K562 (cell line): ENCODE results near the gene KIAA0513. TPM values are rescaled to one million over a fixed set of nuclear protein-coding genes. Genes with fewer than 3 reads are reported as not detected.

ENCODE experiments used
- ATAC-seq: fragments of 200-7000 bp; cut with Tn5 transposase; 3 replicates; pipeline ENCODE4 v1.9.1; 2020; ENCODE audit warnings: moderate library complexity
- Bru-seq: library from RNA; stranded (reverse); fragments of 400-500 nt; gene quantifications from one replicate; lab custom pipeline; 2021; lab: Mats Ljungman, UMichigan
- BruChase-seq, 2 experiments: library from RNA; stranded (reverse); fragments of 400-500 nt; gene quantifications; one replicate each; lab custom pipeline; 2021; lab: Mats Ljungman, UMichigan
- BruUV-seq: library from RNA; stranded (reverse); fragments of 400-500 nt; replicated peaks from 2 replicates; lab custom pipeline; 2021; lab: Mats Ljungman, UMichigan
- CTCF ChIA-PET: fragments of 300-600 bp; formaldehyde crosslinking; extraction: SDS; loops from one replicate; lab custom pipeline; 2021; ENCODE audit warnings: low intra/inter-chr PET ratio; lab: Yijun Ruan, JAX
- POLR2A ChIA-PET: fragments of 300-600, 350-650 bp; sonication (Branson Sonifier 250); formaldehyde crosslinking; extraction: SDS; loops from one replicate; lab custom pipeline; 2021; ENCODE audit warnings: antibody characterized with exemption, inconsistent platforms; lab: Yijun Ruan, JAX
- DNase-seq, 4 experiments: peaks; one replicate each; pipeline versions ENCODE4 v3.0.0 to v3.0.0-alpha.2; 2011 to 2018; ENCODE audit warnings: low spot score in 3 of 4, mixed read lengths in 3 of 4; ENCODE audit errors: extremely low read depth in 1 of 4
- FAIRE-seq: peaks from 2 replicates; lab custom pipeline; 2011; peaks lifted over from hg19 to GRCh38; lab: Jason Lieb, UNC
- H2AFZ ChIP-seq: 2 replicates; pipeline ENCODE4 v1.6.0; 2011; ENCODE audit warnings: low read depth, low read length, control low read depth, inconsistent platforms
- H3K27ac ChIP-seq: fragments of 200-600 bp; 3 replicates; pipeline ENCODE4 v1.8.0; 2011; ENCODE audit warnings: low read depth, mild to moderate bottlenecking, control low read depth, inconsistent platforms, low read length, moderate library complexity, mixed read lengths; ENCODE audit errors: extremely low read depth
- H3K27me3 ChIP-seq, 2 experiments: fragments of 300-600 bp in 1 of 2; 2 replicates in 1 of 2; 3 replicates in 1 of 2; pipeline versions ENCODE4 v1.6.0 to v1.8.0; 2011; ENCODE audit warnings: inconsistent platforms in 2 of 2, low read length in 2 of 2, mild to moderate bottlenecking in 1 of 2, mixed read lengths in 1 of 2, moderate library complexity in 1 of 2; ENCODE audit not compliant: control insufficient read depth in 2 of 2, insufficient read depth in 2 of 2
- H3K36me3 ChIP-seq: fragments of 300-600 bp; 3 replicates; pipeline ENCODE4 v1.8.0; 2011; ENCODE audit warnings: mild to moderate bottlenecking, low read length, inconsistent platforms; ENCODE audit not compliant: control insufficient read depth, insufficient read depth
- H3K4me1 ChIP-seq, 2 experiments: fragments of 200-600 bp in 1 of 2; replicated peaks in 1 of 2; 2 replicates in 1 of 2; 3 replicates in 1 of 2; pipeline versions ENCODE4 v1.5.1 to v1.8.0; 2011; ENCODE audit warnings: inconsistent platforms in 2 of 2, low read length in 2 of 2, mild to moderate bottlenecking in 1 of 2, mixed read lengths in 1 of 2, moderate library complexity in 1 of 2; ENCODE audit not compliant: control insufficient read depth in 2 of 2, insufficient read depth in 2 of 2
- H3K4me2 ChIP-seq: 2 replicates; pipeline ENCODE4 v1.6.1; 2011; ENCODE audit warnings: low read length, control low read depth, inconsistent platforms, mixed read lengths; ENCODE audit not compliant: insufficient read depth
- H3K4me3 ChIP-seq: fragments of 200-600 bp; sonication (generic), shearing (Covaris generic); 2 replicates; pipeline ENCODE4 v1.5.1; 2016; ENCODE audit warnings: control low read depth, inconsistent platforms
- H3K79me2 ChIP-seq: fragments of 200-600 bp; 3 replicates; pipeline ENCODE4 v1.8.0; 2011; ENCODE audit warnings: low read length, inconsistent platforms; ENCODE audit not compliant: control insufficient read depth, insufficient read depth
- H3K9ac ChIP-seq, 2 experiments: 2 replicates each; pipeline versions ENCODE4 v1.6.0 to v1.6.1; 2011; ENCODE audit warnings: low read depth in 2 of 2, low read length in 2 of 2, control low read depth in 1 of 2, inconsistent platforms in 1 of 2, mild to moderate bottlenecking in 1 of 2, mixed read lengths in 1 of 2; ENCODE audit not compliant: insufficient read depth in 1 of 2
- H3K9me1 ChIP-seq: one replicate; pipeline ENCODE4 v1.6.0; 2011; ENCODE audit warnings: inconsistent platforms, mild to moderate bottlenecking, low read length, moderate library complexity; ENCODE audit not compliant: control insufficient read depth, insufficient read depth
- H3K9me3 ChIP-seq: replicated peaks from 2 replicates; pipeline ENCODE4 v1.5.1; 2011; ENCODE audit warnings: low read depth, low read length, inconsistent platforms; ENCODE audit not compliant: control insufficient read depth, insufficient read depth
- H4K20me1 ChIP-seq: replicated peaks from 2 replicates; pipeline ENCODE4 v1.6.1; 2011; ENCODE audit warnings: low read length, inconsistent platforms, mixed read lengths; ENCODE audit not compliant: control insufficient read depth, insufficient read depth
- FOXP1 ChIP-seq: sonication (generic); formaldehyde crosslinking; IDR thresholded peaks from 2 replicates; pipeline ENCODE4 v1.8.0; 2022; ENCODE audit warnings: mild to moderate bottlenecking, missing genetic modification reagents
- ILF3 ChIP-seq: fragments of 450-650 bp; IDR thresholded peaks from 2 replicates; pipeline ENCODE4 v1.6.1; 2018; ENCODE audit warnings: antibody characterized with exemption, mild to moderate bottlenecking, moderate library complexity, borderline replicate concordance
- NFIC ChIP-seq: fragments of 450-650 bp; IDR thresholded peaks from 2 replicates; pipeline ENCODE4 v1.6.1; 2017; ENCODE audit warnings: mild to moderate bottlenecking, inconsistent platforms
- POLR2A ChIP-seq: fragments of 450-650 bp; conservative IDR thresholded peaks from 2 replicates; pipeline ENCODE4 v1.6.1; 2016
- WHSC1 ChIP-seq: IDR thresholded peaks from one replicate; pipeline ENCODE4 v1.6.1; 2012; ENCODE audit warnings: low read length, control low read depth, inconsistent platforms
- ZNF274 ChIP-seq: IDR thresholded peaks from 2 replicates; pipeline ENCODE4 v1.6.1; 2011; ENCODE audit warnings: low read depth, mild to moderate bottlenecking, low read length, moderate library complexity, borderline replicate concordance
- ZNF436 ChIP-seq: fragments of 250-450, 450-650 bp; sonication (Bioruptor Pico); formaldehyde crosslinking; IDR thresholded peaks from 2 replicates; pipeline ENCODE4 v1.7.0; 2020; ENCODE audit warnings: mild to moderate bottlenecking
- WGBS: fragments of 100-300 bp; shearing (Covaris generic); methylation state at CpG from one replicate; pipeline ENCODE4 v1.1.6; 2016; ENCODE audit warnings: low coverage, mixed read lengths; ENCODE audit not compliant: insufficient coverage; ENCODE audit errors: missing lambda C conversion rate; 5-methylcytosine and 5-hydroxymethylcytosine counted together
- in situ Hi-C: fragments of 300-500 bp; cut with MboI; formaldehyde crosslinking; loops from 4 replicates; pipeline ENCODE4 v1.15.0; 2018; ENCODE audit warnings: inconsistent platforms, mixed read lengths
- intact Hi-C: fragments of 100-400 bp; cut with micrococcal nuclease; formaldehyde crosslinking; loops from 2 replicates; pipeline ENCODE4 v1.14.2; 2022
- long read RNA-seq, 3 experiments: library from polyadenylated mRNA in 2 of 3; library from RNA in 1 of 3; unstranded in 2 of 3; stranded (forward) in 1 of 3; transcript quantifications; one replicate each; pipeline ENCODE4 v2.0.0, GENCODE V29; 2019 to 2022
- polyA minus RNA-seq, 3 experiments: library from RNA; depleted of rRNA, polyadenylated mRNA; stranded (reverse); fragments of >200 nt; gene quantifications; 2 replicates each; pipeline ENCODE4 v1.2.3, GENCODE V29; 2011
- polyA plus RNA-seq, 8 experiments: library from polyadenylated mRNA; depleted of rRNA in 4 of 8; stranded (reverse) in 5 of 8; unstranded in 3 of 8; fragments of >200 nt; fragmentation: Nextera tagmentation in 2 of 8; fragmentation: Illumina TruSeq in 1 of 8; extraction: Ambion mirVana in 2 of 8; extraction: Trizol in 1 of 8; gene quantifications; 2 replicates each; pipeline versions ENCODE4 v1.2.1 to v1.2.3, GENCODE V29; 2011 to 2014; ENCODE audit warnings: inconsistent platforms in 1 of 8, missing spikeins in 1 of 8
- total RNA-seq, 7 experiments: library from RNA; depleted of rRNA in 6 of 7; stranded (reverse); fragments of >200 nt in 6 of 7; fragmentation: Illumina TruSeq in 2 of 7; extraction: Trizol in 2 of 7; gene quantifications; 2 replicates each; pipeline versions ENCODE4 v1.2.1 to v1.2.3, GENCODE V29; 2011 to 2021; ENCODE audit warnings: low replicate concordance in 1 of 7
- TF ChIP-seq, protein P1 (sequence below): fragments of 250-450 bp; sonication (Bioruptor Pico); IDR thresholded peaks from 2 replicates; pipeline ENCODE4 v1.8.0; 2021; ENCODE audit warnings: moderate library complexity, mild to moderate bottlenecking, inconsistent platforms
- TF ChIP-seq, protein P2 (sequence below): sonication (generic); formaldehyde crosslinking; IDR thresholded peaks from 2 replicates; pipeline ENCODE4 v1.8.1; 2023; ENCODE audit warnings: mild to moderate bottlenecking, missing genetic modification reagents

Gene KIAA0513, protein sequence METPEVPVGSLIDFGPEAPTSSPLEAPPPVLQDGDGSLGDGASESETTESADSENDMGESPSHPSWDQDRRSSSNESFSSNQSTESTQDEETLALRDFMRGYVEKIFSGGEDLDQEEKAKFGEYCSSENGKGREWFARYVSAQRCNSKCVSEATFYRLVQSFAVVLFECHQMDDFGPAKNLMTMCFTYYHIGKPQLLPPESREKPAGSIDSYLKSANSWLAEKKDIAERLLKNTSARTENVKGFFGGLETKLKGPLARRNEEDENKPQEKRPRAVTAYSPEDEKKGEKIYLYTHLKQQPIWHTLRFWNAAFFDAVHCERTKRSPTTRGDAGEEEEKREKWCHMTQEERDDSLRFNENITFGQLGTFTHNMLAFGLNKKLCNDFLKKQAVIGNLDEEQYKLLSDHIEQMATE
- total RNA-seq (2011; cell fraction: chromatin; rRNA removed; ENCODE audit: low replicate concordance) = 51.3 and 93.2 TPM in 2 replicates
- total RNA-seq (2011; cell fraction: nucleolus; rRNA removed) = 39.2 and 39.4 TPM in 2 replicates
- 29.0 and 33.3 TPM in 2 replicates for total RNA-seq (2011; cell fraction: nucleoplasm; rRNA removed)
- total RNA-seq (2014; rRNA removed) (11.0 and 11.2 TPM in 2 replicates), total RNA-seq (2014; rRNA removed; fragmentation: Illumina TruSeq; extraction: Trizol) (6.1 and 10.3 TPM in 2 replicates), total RNA-seq (2015; rRNA removed; fragmentation: Illumina TruSeq; extraction: Trizol) (9.3 and 9.7 TPM in 2 replicates), total RNA-seq (2021) (13.7 and 14.7 TPM in 2 replicates), polyA plus RNA-seq (2011; rRNA removed) (6.9 and 8.6 TPM in 2 replicates), polyA plus RNA-seq (2014; fragmentation: Illumina TruSeq; extraction: Trizol) (10.1 and 12.6 TPM in 2 replicates), polyA plus RNA-seq (2014; fragmentation: Nextera tagmentation; extraction: Ambion mirVana) (under 1 TPM; 0.18 to 0.36 TPM), polyA plus RNA-seq (2014; rRNA removed) (9.8 and 10.2 TPM in 2 replicates), polyA minus RNA-seq (2011; rRNA and poly(A)+ RNA removed) (7.7 and 17.3 TPM in 2 replicates), Bru-seq, nascent RNA (percentile 61 among the genes with signal in this experiment), BruChase-seq, experiment 1, labeled RNA remaining after a 2-hour chase (percentile 54 among the genes with signal in this experiment), BruChase-seq, experiment 2, labeled RNA remaining after a 6-hour chase (percentile 58 among the genes with signal in this experiment)
- polyA plus RNA-seq (2011; cell fraction: cytosol; rRNA removed) = 4.0 and 9.6 TPM in 2 replicates
- polyA plus RNA-seq (2011; cell fraction: nucleus; rRNA removed) = 6.8 and 12.9 TPM in 2 replicates
- polyA plus RNA-seq (2012) = 10.5 and 13.3 TPM in 2 replicates
- polyA minus RNA-seq (2011; cell fraction: cytosol; rRNA and poly(A)+ RNA removed) = 5.1 and 6.4 TPM in 2 replicates
- polyA minus RNA-seq (2011; cell fraction: nucleus; rRNA and poly(A)+ RNA removed) = 9.6 and 11.7 TPM in 2 replicates
- long read RNA-seq, experiment 1, full-length matches to known transcripts = 12 of 45 reads
- long read RNA-seq, experiment 1, partial matches to known transcripts = 10 of 45 reads
- long read RNA-seq, experiment 1, other reads (novel, unspliced or antisense) = 23 of 45 reads
- long read RNA-seq, experiment 2, full-length matches to known transcripts = 2 of 16 reads
- long read RNA-seq, experiment 2, partial matches to known transcripts = 6 of 16 reads
- long read RNA-seq, experiment 2, other reads (novel, unspliced or antisense) = 8 of 16 reads
- long read RNA-seq, experiment 3, full-length matches to known transcripts = 3 of 12 reads
- long read RNA-seq, experiment 3, partial matches to known transcripts = 5 of 12 reads
- long read RNA-seq, experiment 3, other reads (novel, unspliced or antisense) = 4 of 12 reads

GRCh38 chr16:85027349-85027957 is at the start of gene KIAA0513:
Gene KIAA0513, plus strand, starts transcription at chr16:85027795. Its CDS starts 39,277 bp downstream, at chr16:85067072.
- no peaks in the 10 kb centered on the region for H4K20me1 ChIP-seq
- no TSS peak for BruUV-seq
- ATAC-seq (peak; percentile 92), DNase-seq (peak; percentile 98 to 100 (median 100)), FAIRE-seq (peak; percentile 35)
- H3K9ac ChIP-seq = peak within 1 kb of the TSS; percentile 63 to 93
- H2AFZ ChIP-seq = peak within 1 kb of the TSS; percentile 84
- no peaks in the 10 kb centered on the region for H3K9me3 ChIP-seq
- POLR2A ChIA-PET = interaction anchor here (0.7 to 4.5 kb wide), 8 partner anchors 12 to 267 kb away, joined by 3 to 50 read pairs (median 4); partner anchors contain the start of gene ZDHHC7
- under 1% methylated on average over 45 of the region's 59 CpGs for WGBS
- H3K36me3 ChIP-seq = no peaks in the 10 kb centered on the region; the same call in 2 of the 3 replicates
- CTCF ChIA-PET = no interaction called here
- peaks cover 33 to 39% of the 10 kb centered on the region in 2 experiments for H3K4me1 ChIP-seq
- intact Hi-C loops (loop anchor here (5.0 kb wide), 1 partner anchor 60 kb away; no protein-coding TSS in a partner anchor), in situ Hi-C loops (no loop called here)
- peak within 1 kb of the TSS; percentile 75 for H3K4me3 ChIP-seq
- peaks cover 4% of the 10 kb centered on the region; the same call in 2 of the 3 replicates for H3K79me2 ChIP-seq
- H3K4me2 ChIP-seq = peak within 1 kb of the TSS; percentile 72
- H3K27me3 ChIP-seq = no peaks in the 10 kb centered on the region
- H3K27ac ChIP-seq = peak within 1 kb of the TSS; percentile 57
- no peaks in the 10 kb centered on the region for H3K9me1 ChIP-seq
- TF ChIP-seq ILF3 (no peak; the same call in 1 of the 2 replicates), FOXP1 (CRISPR knock-in tag) (no peak), ZNF436 (CRISPR knock-in tag) (no peak), NFIC (peak; percentile 55), POLR2A (peak; percentile 83), ZNF274 (no peak), WHSC1 (no peak)
- TF ChIP-seq, protein P1, sequence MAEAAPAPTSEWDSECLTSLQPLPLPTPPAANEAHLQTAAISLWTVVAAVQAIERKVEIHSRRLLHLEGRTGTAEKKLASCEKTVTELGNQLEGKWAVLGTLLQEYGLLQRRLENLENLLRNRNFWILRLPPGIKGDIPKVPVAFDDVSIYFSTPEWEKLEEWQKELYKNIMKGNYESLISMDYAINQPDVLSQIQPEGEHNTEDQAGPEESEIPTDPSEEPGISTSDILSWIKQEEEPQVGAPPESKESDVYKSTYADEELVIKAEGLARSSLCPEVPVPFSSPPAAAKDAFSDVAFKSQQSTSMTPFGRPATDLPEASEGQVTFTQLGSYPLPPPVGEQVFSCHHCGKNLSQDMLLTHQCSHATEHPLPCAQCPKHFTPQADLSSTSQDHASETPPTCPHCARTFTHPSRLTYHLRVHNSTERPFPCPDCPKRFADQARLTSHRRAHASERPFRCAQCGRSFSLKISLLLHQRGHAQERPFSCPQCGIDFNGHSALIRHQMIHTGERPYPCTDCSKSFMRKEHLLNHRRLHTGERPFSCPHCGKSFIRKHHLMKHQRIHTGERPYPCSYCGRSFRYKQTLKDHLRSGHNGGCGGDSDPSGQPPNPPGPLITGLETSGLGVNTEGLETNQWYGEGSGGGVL (CRISPR knock-in tag) = no peak
- TF ChIP-seq, protein P2, sequence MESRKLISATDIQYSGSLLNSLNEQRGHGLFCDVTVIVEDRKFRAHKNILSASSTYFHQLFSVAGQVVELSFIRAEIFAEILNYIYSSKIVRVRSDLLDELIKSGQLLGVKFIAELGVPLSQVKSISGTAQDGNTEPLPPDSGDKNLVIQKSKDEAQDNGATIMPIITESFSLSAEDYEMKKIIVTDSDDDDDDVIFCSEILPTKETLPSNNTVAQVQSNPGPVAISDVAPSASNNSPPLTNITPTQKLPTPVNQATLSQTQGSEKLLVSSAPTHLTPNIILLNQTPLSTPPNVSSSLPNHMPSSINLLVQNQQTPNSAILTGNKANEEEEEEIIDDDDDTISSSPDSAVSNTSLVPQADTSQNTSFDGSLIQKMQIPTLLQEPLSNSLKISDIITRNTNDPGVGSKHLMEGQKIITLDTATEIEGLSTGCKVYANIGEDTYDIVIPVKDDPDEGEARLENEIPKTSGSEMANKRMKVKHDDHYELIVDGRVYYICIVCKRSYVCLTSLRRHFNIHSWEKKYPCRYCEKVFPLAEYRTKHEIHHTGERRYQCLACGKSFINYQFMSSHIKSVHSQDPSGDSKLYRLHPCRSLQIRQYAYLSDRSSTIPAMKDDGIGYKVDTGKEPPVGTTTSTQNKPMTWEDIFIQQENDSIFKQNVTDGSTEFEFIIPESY (CRISPR knock-in tag) = 0 out of 2 replicates have a peak, but pooled peaks have one; percentile 27
